HepG2 (cell line): Measurements from ENCODE around the gene NPFFR1. TPM values are rescaled to one million over a fixed set of nuclear protein-coding genes. Genes with fewer than 3 reads are reported as not detected.

Experiments used
- ARID4A ChIP-seq: sonication (generic); formaldehyde crosslinking; IDR thresholded peaks from 2 replicates; pipeline ENCODE4 v1.5.0; 2020; ENCODE audit warnings: mild to moderate bottlenecking, missing genetic modification reagents, borderline replicate concordance
- CEBPG ChIP-seq: IDR thresholded peaks from 2 replicates; pipeline ENCODE4 v1.6.1; 2016
- DMAP1 ChIP-seq: IDR thresholded peaks from 2 replicates; pipeline ENCODE4 v1.6.1; 2016
- EED ChIP-seq: sonication (generic); formaldehyde crosslinking; IDR thresholded peaks from 2 replicates; pipeline ENCODE4 v1.5.0; 2020; ENCODE audit warnings: mild to moderate bottlenecking, missing genetic modification reagents
- HOXA3 ChIP-seq: sonication (generic); formaldehyde crosslinking; IDR thresholded peaks from 2 replicates; pipeline ENCODE4 v1.5.0; 2020; ENCODE audit warnings: missing genetic modification reagents
- NPAS2 ChIP-seq: sonication (generic); formaldehyde crosslinking; IDR thresholded peaks from 2 replicates; pipeline ENCODE4 v1.8.0; 2022; ENCODE audit warnings: mild to moderate bottlenecking, missing genetic modification reagents, borderline replicate concordance
- NR3C1 ChIP-seq: sonication (generic); formaldehyde crosslinking; IDR thresholded peaks from 2 replicates; pipeline ENCODE4 v1.4.0; 2020; ENCODE audit warnings: missing genetic modification reagents
- PHF21A ChIP-seq: sonication (generic); formaldehyde crosslinking; IDR thresholded peaks from 2 replicates; pipeline ENCODE4 v1.5.0; 2020; ENCODE audit warnings: mild to moderate bottlenecking, missing genetic modification reagents
- REL ChIP-seq: sonication (generic); formaldehyde crosslinking; conservative IDR thresholded peaks from 2 replicates; pipeline ENCODE4 v1.8.0; 2022; ENCODE audit warnings: mild to moderate bottlenecking, missing genetic modification reagents, moderate library complexity
- SMAD1 ChIP-seq: sonication (generic); formaldehyde crosslinking; IDR thresholded peaks from 2 replicates; pipeline ENCODE4 v1.4.0; 2020; ENCODE audit warnings: missing genetic modification reagents, low read depth, mild to moderate bottlenecking, borderline replicate concordance
- ZGPAT ChIP-seq: IDR thresholded peaks from 2 replicates; pipeline ENCODE4 v1.6.1; 2016; ENCODE audit warnings: mild to moderate bottlenecking
- ZNF430 ChIP-seq: sonication (generic); formaldehyde crosslinking; IDR thresholded peaks from 2 replicates; pipeline ENCODE4 v1.9.0; 2021; ENCODE audit warnings: mild to moderate bottlenecking, missing genetic modification reagents
- ZNF543 ChIP-seq: sonication (generic); formaldehyde crosslinking; IDR thresholded peaks from 2 replicates; pipeline ENCODE4 v1.4.0; 2020; ENCODE audit warnings: mild to moderate bottlenecking, missing genetic modification reagents
- ZNF614 ChIP-seq: IDR thresholded peaks from 2 replicates; pipeline ENCODE4 v1.6.1; 2018; ENCODE audit warnings: missing biosample characterization, missing genetic modification reagents, inconsistent platforms, borderline replicate concordance
- ZNF691 ChIP-seq: sonication (generic); formaldehyde crosslinking; IDR thresholded peaks from 2 replicates; pipeline ENCODE4 v1.4.0; 2020; ENCODE audit warnings: missing genetic modification reagents, low read depth, mild to moderate bottlenecking, borderline replicate concordance
- ZNF770 ChIP-seq: sonication (generic); formaldehyde crosslinking; IDR thresholded peaks from 2 replicates; pipeline ENCODE4 v1.5.0; 2020; ENCODE audit warnings: mild to moderate bottlenecking, missing genetic modification reagents
- ZNF776 ChIP-seq: sonication (generic); formaldehyde crosslinking; IDR thresholded peaks from 2 replicates; pipeline ENCODE4 v1.4.0; 2020; ENCODE audit warnings: mild to moderate bottlenecking, missing genetic modification reagents
- ZNF788 ChIP-seq: sonication (generic); formaldehyde crosslinking; IDR thresholded peaks from 2 replicates; pipeline ENCODE4 v1.5.0; 2020; ENCODE audit warnings: mild to moderate bottlenecking, missing genetic modification reagents, borderline replicate concordance
- ZNF839 ChIP-seq: sonication (generic); formaldehyde crosslinking; IDR thresholded peaks from 2 replicates; pipeline ENCODE4 v1.4.0; 2020; ENCODE audit warnings: missing genetic modification reagents, mild to moderate bottlenecking, borderline replicate concordance
- ZSCAN9 ChIP-seq: IDR thresholded peaks from 2 replicates; pipeline ENCODE4 v1.6.1; 2016; ENCODE audit warnings: borderline replicate concordance
- polyA plus RNA-seq, 8 experiments: library from polyadenylated mRNA; depleted of rRNA in 3 of 8; stranded (reverse) in 7 of 8; unstranded in 1 of 8; fragments of >200 nt; fragmentation: Illumina TruSeq in 4 of 8; extraction: Trizol in 4 of 8; gene quantifications; 2 replicates each; pipeline versions ENCODE4 v1.2.1 to v1.2.3, GENCODE V29; 2011 to 2016; ENCODE audit warnings: low read depth in 4 of 8, missing spikeins in 1 of 8, mixed read lengths in 1 of 8; ENCODE audit not compliant: insufficient read depth in 1 of 8
- total RNA-seq, 5 experiments: library from RNA; depleted of rRNA; stranded (reverse); fragments of >200 nt; fragmentation: Illumina TruSeq; extraction: Trizol; gene quantifications; 2 replicates each; pipeline ENCODE4 v1.2.3, GENCODE V29; 2016; ENCODE audit warnings: low read depth in 1 of 5

Gene NPFFR1
- total and polyA plus RNA-seq, 2 of the 13 experiments (the other 11 are each of a cell fraction or from before 2014, with no cell fraction given), result under 0.01 TPM; not detected in 1

- peak; percentile 72 for TF ChIP-seq ZNF770 (CRISPR knock-in tag)
- TF ChIP-seq NR3C1 (CRISPR knock-in tag), result no peak
- TF ChIP-seq CEBPG (CRISPR knock-in tag), result no peak
- TF ChIP-seq ZNF614 (CRISPR knock-in tag), result peak; percentile 43; the same call in 1 of the 2 replicates
- TF ChIP-seq SMAD1 (CRISPR knock-in tag), result peak; percentile 75; the same call in 1 of the 2 replicates
- no peak for TF ChIP-seq NPAS2
- peak; percentile 87 for TF ChIP-seq ARID4A
- TF ChIP-seq ZNF788, result peak; percentile 20; the same call in 1 of the 2 replicates
- peak; percentile 65 for TF ChIP-seq HOXA3
- peak; percentile 46; the same call in 1 of the 2 replicates for TF ChIP-seq PHF21A (CRISPR knock-in tag)
- TF ChIP-seq ZSCAN9 (CRISPR knock-in tag), result peak; percentile 38; the same call in 1 of the 2 replicates
- TF ChIP-seq DMAP1 (CRISPR knock-in tag), result peak; percentile 93
- TF ChIP-seq ZNF839 (CRISPR knock-in tag), result 0 out of 2 replicates have a peak, but pooled peaks have one; percentile 52
- TF ChIP-seq ZNF691 (CRISPR knock-in tag), result 0 out of 2 replicates have a peak, but pooled peaks have one; percentile 43
- TF ChIP-seq ZGPAT (CRISPR knock-in tag), result peak; percentile 70; the same call in 1 of the 2 replicates
- peak; percentile 81; the same call in 1 of the 2 replicates for TF ChIP-seq ZNF776
- 0 out of 2 replicates have a peak, but pooled peaks have one; percentile 39 for TF ChIP-seq EED (CRISPR knock-in tag)
- 0 out of 2 replicates have a peak, but pooled peaks have one; percentile 50 for TF ChIP-seq ZNF430
- peak; percentile 76; the same call in 1 of the 2 replicates for TF ChIP-seq REL
- TF ChIP-seq ZNF543 (CRISPR knock-in tag), result peak; percentile 36; the same call in 1 of the 2 replicates
These were observed 50.5 kb downstream of the NPFFR1 start, which contains the start of gene PPA1 (continued) for GRCh38 chr10:70233109-70233938.
